HG03354 (cell line): Measurements from ENCODE around the gene JMJD8.

ENCODE experiments used
- ATAC-seq: cut with Tn5 transposase; IDR thresholded peaks from one replicate; pipeline ENCODE4 v1.9.1; 2021; ENCODE audit warnings: mild to moderate bottlenecking; ENCODE audit not compliant: unreplicated experiment, poor library complexity, severe bottlenecking

The JMJD8 gene

DNA sequence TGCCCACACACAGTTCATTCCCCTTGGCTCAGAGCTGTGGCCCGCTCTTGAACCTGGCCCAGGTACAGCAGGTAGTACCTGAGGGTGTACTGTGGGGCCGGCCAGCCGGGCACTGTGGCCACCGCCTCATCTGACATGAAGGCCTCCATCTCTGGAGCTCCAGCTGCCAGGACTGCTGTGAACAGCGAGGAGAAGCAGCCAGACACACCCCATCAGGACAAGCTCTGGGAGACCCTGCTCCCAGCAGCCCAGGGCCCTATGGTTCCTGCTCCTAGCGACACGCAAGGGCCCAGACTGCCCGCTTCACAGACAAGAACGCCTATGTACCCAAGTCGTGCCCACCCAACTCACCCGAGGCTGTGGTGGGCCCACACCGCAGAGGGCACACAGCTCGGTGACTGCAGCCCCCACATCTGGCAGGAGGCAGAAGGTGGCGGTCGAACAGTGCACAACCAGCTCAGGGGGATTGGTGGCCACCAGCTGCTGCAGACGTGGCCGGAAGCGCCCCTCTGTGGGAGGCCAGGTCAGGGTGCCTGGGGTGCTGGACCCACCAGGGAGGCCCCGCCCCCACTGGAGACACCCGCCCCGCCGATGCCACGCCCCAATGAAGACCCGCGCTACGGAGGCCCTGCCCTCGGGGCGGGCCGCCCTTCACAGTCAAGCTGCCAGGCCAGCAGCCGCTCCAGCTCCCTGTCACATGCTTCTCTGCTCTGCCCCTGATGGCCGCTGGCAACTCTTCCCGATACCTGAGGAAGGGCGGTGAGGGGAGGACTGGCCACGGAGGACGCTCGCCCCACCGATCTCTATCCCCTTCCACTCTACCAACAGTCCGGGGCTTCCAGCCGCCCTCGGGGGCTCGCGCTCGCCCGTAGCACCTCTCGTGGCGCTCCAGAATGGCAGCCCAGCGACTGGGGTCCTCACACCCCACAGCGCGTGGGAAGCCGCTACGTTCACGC, 5.0 kb downstream of the JMJD8 start:
- ATAC-seq: no peak

DNA sequence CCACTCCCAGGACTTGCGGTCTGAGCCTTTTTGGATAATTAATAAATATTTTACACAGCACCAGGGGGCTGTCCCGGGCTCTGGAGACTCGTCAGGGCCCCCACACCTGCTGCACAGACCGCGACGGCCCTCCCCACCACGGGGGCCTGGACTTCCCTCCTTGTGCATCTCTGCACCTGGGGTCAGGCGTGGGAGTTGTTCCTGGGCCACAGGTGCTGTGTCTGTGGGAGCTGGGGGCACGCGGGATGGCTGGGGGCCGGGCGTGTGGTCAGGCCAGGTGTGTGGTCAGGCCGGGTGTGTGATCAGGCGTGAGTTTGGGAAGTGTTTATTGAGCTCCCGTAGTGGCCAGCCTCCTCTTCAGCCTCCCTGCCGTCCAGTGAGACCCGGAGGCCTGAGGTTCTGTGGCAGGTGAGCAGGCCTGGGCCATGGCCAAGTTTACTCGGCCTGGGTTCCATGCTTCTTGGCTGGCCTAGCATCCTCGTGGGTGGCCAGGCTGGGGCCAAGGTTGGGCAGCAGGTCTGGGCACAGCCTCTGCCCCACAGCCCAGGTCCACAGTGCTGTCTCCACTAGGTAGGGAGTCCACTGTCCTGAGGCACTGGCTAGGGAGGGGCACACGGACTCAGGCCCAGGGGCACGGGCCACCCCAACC, 5.8 kb downstream of the JMJD8 start:
- ATAC-seq: no peak

GRCh38 chr16:677316-678190, 6.6 kb downstream of the JMJD8 start:
- no peak for ATAC-seq

DNA sequence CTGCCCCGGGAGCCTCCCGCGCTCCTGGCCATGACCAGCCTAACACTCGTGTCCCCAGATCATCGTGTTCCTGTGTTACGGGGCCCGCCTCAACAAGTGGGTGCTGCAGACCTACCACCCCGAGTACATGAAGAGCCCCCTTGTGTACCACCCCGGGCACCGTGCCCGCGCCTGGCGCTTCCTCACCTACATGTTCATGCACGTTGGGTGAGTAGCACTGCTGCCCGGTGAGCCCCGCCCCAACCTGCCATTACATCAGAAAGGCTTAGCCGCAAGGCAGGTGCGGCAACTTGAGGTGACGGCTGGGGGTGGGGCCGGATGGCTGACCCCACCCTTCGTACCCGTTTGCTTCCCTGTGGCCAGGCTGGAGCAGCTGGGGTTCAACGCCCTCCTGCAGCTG, 7.2 kb downstream of the JMJD8 start:
- ATAC-seq: no peak

DNA sequence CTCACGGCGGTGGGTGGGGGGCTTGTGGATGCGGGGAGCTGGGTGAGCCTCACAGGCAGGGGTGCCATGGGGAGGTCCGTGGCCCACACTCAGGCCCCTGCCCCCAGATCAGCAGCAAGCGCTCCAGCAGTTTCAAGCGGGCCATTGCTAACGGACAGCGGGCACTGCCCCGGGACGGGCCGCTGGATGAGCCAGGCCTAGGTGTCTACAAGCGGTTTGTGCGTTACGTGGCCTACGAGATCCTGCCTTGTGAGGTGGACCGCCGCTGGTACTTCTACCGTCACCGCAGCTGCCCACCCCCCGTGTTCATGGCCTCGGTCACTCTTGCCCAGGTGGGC, 7.6 kb downstream of the JMJD8 start:
- no peak for ATAC-seq

- no peak for ATAC-seq
Measured at GRCh38 chr16:675884-676564, 8.1 kb downstream of the JMJD8 start.

DNA sequence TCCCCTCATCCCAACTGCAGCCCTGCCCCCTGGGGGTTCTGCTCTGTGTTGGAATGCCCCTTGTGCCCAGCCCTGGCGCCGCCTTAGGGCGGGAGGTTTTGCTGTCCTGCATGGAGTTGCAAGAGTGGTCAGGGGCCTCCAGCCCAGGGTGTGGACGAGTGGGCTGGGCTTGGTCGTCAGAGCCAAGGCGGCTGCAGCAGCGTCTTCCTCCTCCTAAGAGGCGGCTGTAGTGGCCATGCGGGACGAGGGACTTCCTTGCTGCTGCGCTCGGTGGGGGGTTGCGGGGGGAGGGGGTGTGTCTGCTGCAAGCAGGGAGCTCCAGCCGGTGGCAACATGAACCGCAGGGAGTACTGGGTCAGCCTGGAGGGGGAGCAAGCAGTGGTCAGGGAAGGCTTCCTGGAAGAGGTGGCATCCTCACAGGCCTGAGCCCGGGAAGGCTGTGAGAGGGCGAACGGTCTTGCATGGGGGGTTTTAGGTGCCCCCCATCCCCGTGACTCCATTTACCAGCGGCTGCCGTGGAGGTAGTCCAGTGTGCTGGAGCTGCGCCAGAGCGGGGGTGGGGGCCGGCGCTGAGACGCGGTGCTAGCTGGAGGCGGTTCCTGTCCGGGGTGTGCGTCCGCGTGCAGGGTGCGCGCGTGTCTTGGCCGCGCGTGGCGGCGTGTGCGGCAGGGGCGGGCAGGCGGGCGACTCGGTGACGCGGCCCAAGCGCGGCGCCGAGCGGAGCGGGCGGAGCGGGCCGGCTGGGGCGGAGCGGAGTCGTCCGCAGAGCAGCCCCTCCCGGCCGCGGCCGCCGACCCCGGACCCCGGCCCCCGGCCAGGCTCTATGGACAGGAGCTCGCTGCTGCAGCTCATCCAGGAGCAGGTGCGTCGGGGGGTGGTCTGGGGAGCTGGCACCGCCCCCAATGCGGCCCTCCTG, 8.9 kb downstream of the JMJD8 start, which contains the start of gene RHBDL1:
RHBDL1 (plus strand) TSS at position 704 of the 916 bp plus-strand sequence; CDS start at position 824, 120 bp downstream.
- no peak for ATAC-seq

DNA sequence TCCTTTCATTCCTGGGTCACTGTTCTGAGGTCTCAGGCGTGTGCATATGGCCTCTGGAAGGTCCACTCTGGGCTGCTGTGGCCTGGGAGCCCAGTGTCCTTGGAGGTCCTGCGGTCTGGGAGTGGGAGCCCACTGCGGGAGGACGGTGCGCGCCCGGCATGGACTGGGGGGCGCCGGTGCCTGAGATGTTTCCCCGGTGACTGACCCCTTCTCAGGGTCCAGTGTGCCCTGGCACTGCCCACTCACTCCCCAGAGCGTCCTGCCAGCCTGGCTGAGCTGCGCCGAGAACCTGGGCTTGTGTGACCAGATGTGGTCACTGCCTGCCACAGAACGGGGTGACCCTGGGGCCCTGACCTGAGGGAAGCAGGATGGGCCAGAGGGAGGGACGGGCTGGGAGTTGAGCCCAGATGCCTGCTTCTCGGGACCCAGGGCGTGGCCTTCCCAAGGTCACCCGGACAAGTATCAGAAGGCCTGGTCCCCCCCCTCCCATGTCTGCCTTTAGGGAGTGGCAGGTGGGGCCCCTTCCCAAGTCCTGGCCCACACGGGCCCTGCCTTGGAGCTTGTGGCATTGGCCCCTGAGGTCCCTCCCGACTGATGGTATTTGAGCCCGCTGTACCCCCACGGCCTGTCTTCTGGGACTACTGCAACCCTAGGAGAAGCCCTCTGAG, 9.8 kb downstream of the JMJD8 start:
- no peak for ATAC-seq

- ATAC-seq: no peak
Measured at GRCh38 chr16:673399-673991, 10.6 kb downstream of the JMJD8 start.

DNA sequence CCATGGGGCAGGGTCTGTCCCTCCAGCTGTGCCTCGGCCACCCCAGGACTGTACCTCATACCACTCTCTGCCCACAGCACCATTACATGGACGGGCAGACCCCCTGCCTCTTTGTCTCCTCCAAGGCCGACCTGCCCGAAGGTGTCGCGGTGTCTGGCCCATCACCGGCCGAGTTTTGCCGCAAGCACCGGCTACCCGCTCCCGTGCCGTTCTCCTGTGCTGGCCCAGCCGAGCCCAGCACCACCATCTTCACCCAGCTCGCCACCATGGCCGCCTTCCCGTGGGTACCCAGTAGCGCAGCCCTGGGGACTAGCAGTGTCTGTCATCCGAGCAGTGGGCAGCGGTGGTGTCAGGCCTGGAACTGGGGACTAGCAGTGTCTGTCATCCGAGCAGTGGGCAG, 11.3 kb downstream of the JMJD8 start:
- no peak for ATAC-seq

DNA sequence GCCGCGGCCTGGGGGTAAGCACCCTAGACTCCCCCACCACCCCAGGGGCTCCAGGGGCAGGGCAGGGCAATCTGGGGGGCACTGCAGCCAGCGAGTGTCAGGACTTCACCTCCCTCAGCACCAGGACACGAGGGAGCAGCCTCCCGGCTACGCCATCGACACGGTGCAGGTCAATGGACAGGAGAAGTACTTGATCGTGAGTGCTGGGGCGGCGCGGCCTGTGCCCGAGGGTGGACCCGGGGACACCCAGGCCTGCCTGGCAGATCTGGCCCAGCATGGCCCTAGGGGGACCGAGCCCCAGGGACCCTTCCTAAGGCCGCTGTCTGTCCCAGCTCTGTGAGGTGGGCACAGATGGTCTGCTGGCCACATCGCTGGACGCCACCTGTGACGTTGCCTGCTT, 11.8 kb downstream of the JMJD8 start:
- no peak for ATAC-seq

DNA sequence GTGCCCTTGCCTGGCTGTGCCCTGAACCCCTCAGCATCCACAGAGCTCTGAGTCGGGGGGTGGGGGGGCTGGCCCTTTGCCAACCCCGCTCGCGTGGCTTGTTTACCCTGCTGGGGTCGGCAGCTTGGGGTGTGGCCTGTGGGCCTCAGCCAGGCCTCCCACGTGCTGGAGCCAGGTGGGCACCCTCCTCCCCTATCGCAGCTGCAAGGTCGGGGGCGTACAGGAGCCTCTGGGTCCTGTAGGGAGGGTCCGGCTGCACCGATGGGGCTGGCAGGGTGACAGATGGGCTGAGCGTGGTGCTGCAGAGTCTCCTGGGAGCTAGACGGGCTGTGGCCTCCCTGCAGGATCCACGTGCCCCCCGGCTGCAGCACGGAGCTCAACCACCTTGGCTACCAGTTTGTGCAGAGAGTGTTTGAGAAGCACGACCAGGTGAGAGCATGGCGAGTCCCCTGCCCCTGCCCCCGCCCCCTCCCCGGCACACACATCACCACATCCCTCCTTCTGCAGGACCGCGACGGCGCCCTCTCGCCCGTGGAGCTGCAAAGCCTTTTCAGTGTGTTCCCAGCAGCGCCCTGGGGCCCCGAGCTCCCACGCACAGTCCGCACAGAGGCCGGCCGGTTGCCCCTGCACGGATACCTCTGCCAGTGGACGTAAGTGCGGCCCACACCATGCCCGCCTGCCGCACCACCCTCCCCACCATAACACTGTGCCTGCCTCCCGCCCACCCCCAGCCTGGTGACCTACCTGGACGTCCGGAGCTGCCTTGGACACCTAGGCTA, 12.6 kb downstream of the JMJD8 start:
- ATAC-seq: no peak

DNA sequence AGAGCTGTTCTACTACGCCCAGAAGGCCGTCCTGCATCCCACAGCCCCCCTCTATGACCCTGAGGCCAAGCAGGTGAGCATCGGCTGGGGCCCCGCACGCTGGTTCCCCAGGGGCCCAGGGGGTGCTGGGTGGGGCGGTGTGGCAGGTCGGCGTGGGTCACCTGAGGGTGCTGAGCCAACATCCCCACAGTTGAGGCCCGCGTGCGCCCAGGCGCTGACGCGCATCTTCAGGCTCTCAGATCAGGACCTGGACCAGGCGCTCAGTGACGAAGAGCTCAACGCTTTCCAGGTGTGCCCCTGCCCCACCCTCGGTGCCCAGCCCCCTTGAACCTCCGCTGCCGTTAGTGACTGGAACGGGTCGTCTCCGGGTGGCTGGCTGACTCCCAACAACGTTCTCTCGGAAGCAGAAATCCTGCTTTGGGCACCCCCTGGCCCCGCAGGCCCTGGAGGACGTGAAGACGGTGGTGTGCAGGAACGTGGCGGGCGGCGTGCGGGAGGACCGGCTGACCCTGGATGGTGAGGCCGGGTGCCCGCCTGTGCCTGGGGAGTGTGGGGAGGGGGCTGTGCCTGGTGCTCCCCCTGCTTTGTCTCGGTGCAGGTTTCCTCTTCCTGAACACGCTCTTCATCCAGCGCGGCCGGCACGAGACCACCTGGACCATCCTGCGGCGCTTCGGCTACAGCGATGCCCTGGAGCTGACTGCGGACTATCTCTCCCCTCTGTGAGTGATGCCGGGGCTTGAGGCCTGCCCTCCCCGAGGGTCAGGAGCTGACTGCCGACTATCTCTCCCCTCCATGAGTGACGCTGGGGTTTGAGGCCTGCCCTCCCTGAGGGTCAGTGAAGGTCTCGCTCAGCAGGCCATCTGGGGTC, 13.4 kb downstream of the JMJD8 start:
- no peak for ATAC-seq

DNA sequence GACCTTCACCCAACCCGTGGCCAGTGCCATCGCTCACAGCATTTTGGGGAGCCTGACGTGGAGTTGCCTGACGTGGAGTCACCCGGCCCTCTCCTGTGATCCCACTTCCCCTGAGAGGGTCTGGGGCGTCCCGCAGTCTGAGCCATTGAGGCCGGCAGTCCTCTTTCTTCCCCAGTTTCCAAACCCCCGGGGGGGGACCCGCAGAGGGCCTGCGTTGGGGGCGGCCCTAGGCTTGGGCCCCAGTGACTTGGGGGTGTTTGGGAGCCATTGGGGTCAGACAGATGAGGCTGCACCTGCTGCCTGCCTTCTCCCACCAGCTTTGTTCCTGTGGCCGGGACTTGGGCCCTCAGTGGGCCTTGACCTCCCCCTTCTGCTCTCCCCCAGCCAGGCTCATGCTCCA, 14.5 kb downstream of the JMJD8 start:
- ATAC-seq: no peak

- ATAC-seq: peak; percentile 8
Measured at GRCh38 chr16:668519-669171, 15.5 kb downstream of the JMJD8 start.
